ENCODE measurements around the gene EFHC1. TPM values are rescaled to one million over a fixed set of nuclear protein-coding genes. Genes with fewer than 3 reads are reported as not detected.
A peak's percentile ranks its signal among the peaks of the same experiment; 100 is the strongest.

Gene EFHC1
- total and polyA plus RNA-seq, 2 experiments from 2014 or later = 24.3 to 28.0 TPM

GRCh38 chr6:52395969-52396368 is 24.2 kb upstream of the EFHC1 start:
- no peaks in the 10 kb centered on the region for H3K79me2 ChIP-seq (replicated peaks; ENCODE audit: insufficient read depth)
- Mint-ChIP-seq H3K27me3 (ENCODE audit: insufficient read depth, low read depth, poor library complexity) (peaks cover 2% of the 10 kb centered on the region), H3K4me1 (peaks cover 15% of the 10 kb centered on the region), H3K27ac (no peak overlapping the region), H3K4me3 (no peak overlapping the region), H3K9me3 (no peaks in the 10 kb centered on the region), H3K36me3 (ENCODE audit: low read depth) (no peaks in the 10 kb centered on the region)
- DNase-seq (ENCODE audit: low spot score) (no peak), ATAC-seq (no peak)
- no peak overlapping the region for H3K4me3 ChIP-seq
- H3K4me2 ChIP-seq = no peak overlapping the region
- no peak overlapping the region for H3K27ac ChIP-seq (ENCODE audit: low read depth)
- H3K9me2 ChIP-seq (ENCODE audit: insufficient read depth) = no peaks in the 10 kb centered on the region
- no peaks in the 10 kb centered on the region for H3F3A ChIP-seq (replicated peaks; ENCODE audit: low read depth)
- H3K27me3 ChIP-seq (ENCODE audit: insufficient read depth) = no peaks in the 10 kb centered on the region
- no peaks in the 10 kb centered on the region for H3K36me3 ChIP-seq (ENCODE audit: insufficient read depth)
- peaks cover 14% of the 10 kb centered on the region for H3K4me1 ChIP-seq (ENCODE audit: insufficient read depth)
- H4K20me1 ChIP-seq (replicated peaks; ENCODE audit: insufficient read depth) = no peaks in the 10 kb centered on the region; the same call in 1 of the 2 replicates
- no peak overlapping the region for H2AFZ ChIP-seq
- TF ChIP-seq POLR2AphosphoS5 (IDR thresholded peaks at IDR 0.05; ENCODE audit: low read depth) (no peak), CTCF (conservative IDR thresholded peaks at IDR 0.05; ENCODE audit: low read depth in 2 of 2) (no peak)

- TF ChIP-seq ZNF114 (CRISPR knock-in tag; IDR thresholded peaks at IDR 0.05) = no peak
- TF ChIP-seq EZH2phosphoT487 (IDR thresholded peaks at IDR 0.05; ENCODE audit: unreplicated experiment) = no peak
- peak; percentile 82 to 88 for TF ChIP-seq CTCF (conservative IDR thresholded peaks at IDR 0.05; ENCODE audit: low read depth in 2 of 2)
- TF ChIP-seq, protein P1, sequence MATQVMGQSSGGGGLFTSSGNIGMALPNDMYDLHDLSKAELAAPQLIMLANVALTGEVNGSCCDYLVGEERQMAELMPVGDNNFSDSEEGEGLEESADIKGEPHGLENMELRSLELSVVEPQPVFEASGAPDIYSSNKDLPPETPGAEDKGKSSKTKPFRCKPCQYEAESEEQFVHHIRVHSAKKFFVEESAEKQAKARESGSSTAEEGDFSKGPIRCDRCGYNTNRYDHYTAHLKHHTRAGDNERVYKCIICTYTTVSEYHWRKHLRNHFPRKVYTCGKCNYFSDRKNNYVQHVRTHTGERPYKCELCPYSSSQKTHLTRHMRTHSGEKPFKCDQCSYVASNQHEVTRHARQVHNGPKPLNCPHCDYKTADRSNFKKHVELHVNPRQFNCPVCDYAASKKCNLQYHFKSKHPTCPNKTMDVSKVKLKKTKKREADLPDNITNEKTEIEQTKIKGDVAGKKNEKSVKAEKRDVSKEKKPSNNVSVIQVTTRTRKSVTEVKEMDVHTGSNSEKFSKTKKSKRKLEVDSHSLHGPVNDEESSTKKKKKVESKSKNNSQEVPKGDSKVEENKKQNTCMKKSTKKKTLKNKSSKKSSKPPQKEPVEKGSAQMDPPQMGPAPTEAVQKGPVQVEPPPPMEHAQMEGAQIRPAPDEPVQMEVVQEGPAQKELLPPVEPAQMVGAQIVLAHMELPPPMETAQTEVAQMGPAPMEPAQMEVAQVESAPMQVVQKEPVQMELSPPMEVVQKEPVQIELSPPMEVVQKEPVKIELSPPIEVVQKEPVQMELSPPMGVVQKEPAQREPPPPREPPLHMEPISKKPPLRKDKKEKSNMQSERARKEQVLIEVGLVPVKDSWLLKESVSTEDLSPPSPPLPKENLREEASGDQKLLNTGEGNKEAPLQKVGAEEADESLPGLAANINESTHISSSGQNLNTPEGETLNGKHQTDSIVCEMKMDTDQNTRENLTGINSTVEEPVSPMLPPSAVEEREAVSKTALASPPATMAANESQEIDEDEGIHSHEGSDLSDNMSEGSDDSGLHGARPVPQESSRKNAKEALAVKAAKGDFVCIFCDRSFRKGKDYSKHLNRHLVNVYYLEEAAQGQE (IDR thresholded peaks at IDR 0.05; ENCODE audit: unreplicated experiment) = no peak
- TF ChIP-seq EZH2 (IDR thresholded peaks at IDR 0.05; ENCODE audit: low read depth, unreplicated experiment) = no peak
- Histone ChIP-seq H3K4me3 (no peak overlapping the region), H3K36me3 (ENCODE audit: insufficient read depth) (no peaks in the 10 kb centered on the region), H3K79me2 (replicated peaks; ENCODE audit: insufficient read depth) (no peaks in the 10 kb centered on the region), H3K27me3 (ENCODE audit: insufficient read depth) (no peaks in the 10 kb centered on the region), H3K4me2 (0 out of 2 replicates have a peak overlapping the region, but pooled peaks have one; percentile 24), H3K4me1 (ENCODE audit: insufficient read depth) (peaks cover 14% of the 10 kb centered on the region), H3K9me2 (ENCODE audit: insufficient read depth) (no peaks in the 10 kb centered on the region), H4K20me1 (replicated peaks; ENCODE audit: insufficient read depth) (no peaks in the 10 kb centered on the region), H3F3A (replicated peaks; ENCODE audit: low read depth) (no peaks in the 10 kb centered on the region), H3K27ac (ENCODE audit: low read depth) (no peak overlapping the region), H2AFZ (no peak overlapping the region)
- H3K9me3 Mint-ChIP-seq = no peaks in the 10 kb centered on the region
- H3K4me3 Mint-ChIP-seq = no peak overlapping the region
- no peak overlapping the region for H3K27ac Mint-ChIP-seq
- H3K4me1 Mint-ChIP-seq = peaks cover 15% of the 10 kb centered on the region
- DNase-seq (ENCODE audit: low spot score) (peak; percentile 90), ATAC-seq (peak; percentile 91)
- H3K36me3 Mint-ChIP-seq (ENCODE audit: low read depth) = peaks cover 4% of the 10 kb centered on the region; the same call in 2 of the 3 replicates
- H3K27me3 Mint-ChIP-seq (ENCODE audit: insufficient read depth, low read depth, poor library complexity) = peaks cover 2% of the 10 kb centered on the region
These were observed 20.4 kb upstream of the EFHC1 start for GRCh38 chr6:52399511-52400312.

Data from GM23338 (cell line).